Keratinocyte (primary cell): ENCODE measurements around the gene CORO2B. TPM values are rescaled to one million over a fixed set of nuclear protein-coding genes. Genes with fewer than 3 reads are reported as not detected.

ENCODE experiments used
- DNase-seq: peaks from one replicate; pipeline ENCODE4 v3.0.0-alpha.2; 2011; ENCODE audit warnings: low read depth, missing footprints, low spot score
- FAIRE-seq: peaks from 2 replicates; lab custom pipeline; 2011; peaks lifted over from hg19 to GRCh38; lab: Jason Lieb, UNC
- H2AFZ ChIP-seq: 2 replicates; pipeline ENCODE4 v1.6.0; 2012; ENCODE audit warnings: low read length, control low read depth, inconsistent platforms; ENCODE audit not compliant: control insufficient read depth
- H3K27ac ChIP-seq: 2 replicates; pipeline ENCODE4 v1.5.1; 2011; ENCODE audit warnings: low read length; ENCODE audit not compliant: control insufficient read depth, insufficient read depth
- H3K27me3 ChIP-seq: 3 replicates; pipeline ENCODE4 v1.6.0; 2011; ENCODE audit warnings: low read length; ENCODE audit not compliant: control insufficient read depth, insufficient read depth; ENCODE audit errors: extremely low read depth
- H3K36me3 ChIP-seq, 2 experiments: 2 replicates in 1 of 2; 3 replicates in 1 of 2; pipeline ENCODE4 v1.5.1; 2011; ENCODE audit warnings: low read length in 2 of 2, mild to moderate bottlenecking in 1 of 2; ENCODE audit not compliant: control insufficient read depth in 2 of 2, insufficient read depth in 2 of 2; ENCODE audit errors: extremely low read depth in 1 of 2
- H3K4me1 ChIP-seq: 3 replicates; pipeline ENCODE4 v1.5.1; 2011; ENCODE audit warnings: low read length; ENCODE audit not compliant: control insufficient read depth, insufficient read depth; ENCODE audit errors: extremely low read depth
- H3K4me2 ChIP-seq: 3 replicates; pipeline ENCODE4 v1.6.0; 2011; ENCODE audit warnings: low read depth, low read length; ENCODE audit not compliant: control insufficient read depth, insufficient read depth; ENCODE audit errors: extremely low read depth
- H3K4me3 ChIP-seq, 3 experiments: fragments of 200-600 bp in 1 of 3; sonication (generic) in 1 of 3; 2 replicates in 2 of 3; 3 replicates in 1 of 3; pipeline ENCODE4 v1.5.1; 2011 to 2016; ENCODE audit warnings: low read length in 3 of 3, mild to moderate bottlenecking in 3 of 3, control low read depth in 2 of 3, inconsistent platforms in 1 of 3, low read depth in 1 of 3, mixed read lengths in 1 of 3, mixed run types in 1 of 3, moderate library complexity in 1 of 3; ENCODE audit not compliant: control insufficient read depth in 2 of 3, insufficient read depth in 2 of 3; ENCODE audit errors: extremely low read depth in 1 of 3
- H3K79me2 ChIP-seq: 2 replicates; pipeline ENCODE4 v1.6.0; 2012; ENCODE audit warnings: low read length; ENCODE audit not compliant: control insufficient read depth, insufficient read depth
- H3K9ac ChIP-seq: 3 replicates; pipeline ENCODE4 v1.6.0; 2011; ENCODE audit warnings: low read length; ENCODE audit not compliant: control insufficient read depth, insufficient read depth; ENCODE audit errors: extremely low read depth
- H3K9me1 ChIP-seq: 3 replicates; pipeline ENCODE4 v1.6.0; 2011; ENCODE audit warnings: low read length; ENCODE audit not compliant: control insufficient read depth, insufficient read depth; ENCODE audit errors: extremely low read depth
- H3K9me3 ChIP-seq: 2 replicates; pipeline ENCODE4 v1.5.1; 2012; ENCODE audit warnings: low read depth, low read length; ENCODE audit not compliant: control insufficient read depth
- H4K20me1 ChIP-seq: 3 replicates; pipeline ENCODE4 v1.6.0; 2011; ENCODE audit warnings: low read length; ENCODE audit not compliant: control insufficient read depth, insufficient read depth; ENCODE audit errors: extremely low read depth
- EZH2 ChIP-seq: IDR thresholded peaks from one replicate; pipeline ENCODE4 v1.6.1; 2012; ENCODE audit warnings: inconsistent platforms, mild to moderate bottlenecking, low read length, moderate library complexity
- dilution Hi-C: fragments of 300-500 bp; cut with MboI; formaldehyde crosslinking; loops from one replicate; pipeline ENCODE4 v1.7.0; 2020; ENCODE audit warnings: low sequenced_read_pairs; ENCODE audit not compliant: extremely low pct_ligation_motif_present
- polyA plus RNA-seq, 5 experiments: library from polyadenylated mRNA; depleted of rRNA in 3 of 5; stranded (reverse) in 3 of 5; stranded (forward) in 1 of 5; unstranded in 1 of 5; fragments of >200 nt; gene quantifications; 1 replicate in 1 of 5; 2 replicates in 3 of 5; 3 replicates in 1 of 5; pipeline versions ENCODE4 v1.2.1 to v1.2.3, GENCODE V29; 2011 to 2012; ENCODE audit warnings: missing spikeins in 2 of 5, low read depth in 1 of 5, low replicate concordance in 1 of 5
- TF ChIP-seq, protein P1 (sequence below), 3 experiments: IDR thresholded peaks in 1 of 3; conservative IDR thresholded peaks in 1 of 3; optimal IDR thresholded peaks in 1 of 3; 2 replicates in 2 of 3; 3 replicates in 1 of 3; pipeline versions ENCODE3 to v1.5.1; 2011; ENCODE audit warnings: low read length in 3 of 3, mild to moderate bottlenecking in 3 of 3, moderate library complexity in 2 of 3, control low read depth in 1 of 3, inconsistent platforms in 1 of 3; ENCODE audit not compliant: insufficient read depth in 2 of 3; ENCODE audit errors: extremely low read depth in 1 of 3

The CORO2B gene
- polyA plus RNA-seq, 1 donor (not counting 4 experiments of a cell fraction or from before 2014, with no cell fraction given): 0.13 TPM

DNA sequence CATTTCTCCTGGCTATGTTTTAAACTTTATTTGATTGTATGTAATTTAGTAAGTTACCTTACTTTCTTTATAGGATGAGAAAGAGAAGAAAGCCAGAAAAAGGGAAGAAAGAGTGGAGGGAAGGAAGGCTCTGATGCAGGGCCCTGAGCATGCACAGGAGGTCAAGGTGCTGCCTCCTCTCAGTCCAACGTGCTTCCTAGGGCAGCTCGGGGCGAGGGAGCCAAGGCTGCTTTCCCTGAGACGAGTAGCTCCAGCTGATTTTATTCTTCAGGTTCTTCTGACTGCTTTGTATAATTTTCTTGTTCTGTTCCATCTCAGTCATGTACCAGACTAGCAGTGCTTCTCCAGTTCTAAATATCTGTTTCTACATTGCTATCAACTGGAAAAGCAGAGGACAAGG lies 3.4 kb downstream of the CORO2B start:
- Histone ChIP-seq H3K4me3 (no peak overlapping the region), H3K4me2 (no peak overlapping the region), H3K9me3 (no peaks in the 10 kb centered on the region), H3K27ac (no peak overlapping the region), H3K27me3 (peaks cover 24% of the 10 kb centered on the region), H2AFZ (no peak overlapping the region), H3K79me2 (no peaks in the 10 kb centered on the region), H3K9me1 (no peaks in the 10 kb centered on the region), H3K4me1 (peaks cover 21% of the 10 kb centered on the region), H3K9ac (no peak overlapping the region), H4K20me1 (no peaks in the 10 kb centered on the region), H3K36me3 (no peaks in the 10 kb centered on the region)
- DNase-seq (no peak), FAIRE-seq (no peak)
- dilution Hi-C loops: no loop called here
- no peak for TF ChIP-seq EZH2
- TF ChIP-seq, protein P1, sequence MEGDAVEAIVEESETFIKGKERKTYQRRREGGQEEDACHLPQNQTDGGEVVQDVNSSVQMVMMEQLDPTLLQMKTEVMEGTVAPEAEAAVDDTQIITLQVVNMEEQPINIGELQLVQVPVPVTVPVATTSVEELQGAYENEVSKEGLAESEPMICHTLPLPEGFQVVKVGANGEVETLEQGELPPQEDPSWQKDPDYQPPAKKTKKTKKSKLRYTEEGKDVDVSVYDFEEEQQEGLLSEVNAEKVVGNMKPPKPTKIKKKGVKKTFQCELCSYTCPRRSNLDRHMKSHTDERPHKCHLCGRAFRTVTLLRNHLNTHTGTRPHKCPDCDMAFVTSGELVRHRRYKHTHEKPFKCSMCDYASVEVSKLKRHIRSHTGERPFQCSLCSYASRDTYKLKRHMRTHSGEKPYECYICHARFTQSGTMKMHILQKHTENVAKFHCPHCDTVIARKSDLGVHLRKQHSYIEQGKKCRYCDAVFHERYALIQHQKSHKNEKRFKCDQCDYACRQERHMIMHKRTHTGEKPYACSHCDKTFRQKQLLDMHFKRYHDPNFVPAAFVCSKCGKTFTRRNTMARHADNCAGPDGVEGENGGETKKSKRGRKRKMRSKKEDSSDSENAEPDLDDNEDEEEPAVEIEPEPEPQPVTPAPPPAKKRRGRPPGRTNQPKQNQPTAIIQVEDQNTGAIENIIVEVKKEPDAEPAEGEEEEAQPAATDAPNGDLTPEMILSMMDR (optimal IDR thresholded peaks at IDR 0.05 in 1 of 3, IDR thresholded peaks at IDR 0.05 in 1 of 3, conservative IDR thresholded peaks at IDR 0.05 in 1 of 3; ENCODE audit: extremely low read depth in 1 of 3, insufficient read depth in 2 of 3, low read length in 3 of 3): no peak

DNA sequence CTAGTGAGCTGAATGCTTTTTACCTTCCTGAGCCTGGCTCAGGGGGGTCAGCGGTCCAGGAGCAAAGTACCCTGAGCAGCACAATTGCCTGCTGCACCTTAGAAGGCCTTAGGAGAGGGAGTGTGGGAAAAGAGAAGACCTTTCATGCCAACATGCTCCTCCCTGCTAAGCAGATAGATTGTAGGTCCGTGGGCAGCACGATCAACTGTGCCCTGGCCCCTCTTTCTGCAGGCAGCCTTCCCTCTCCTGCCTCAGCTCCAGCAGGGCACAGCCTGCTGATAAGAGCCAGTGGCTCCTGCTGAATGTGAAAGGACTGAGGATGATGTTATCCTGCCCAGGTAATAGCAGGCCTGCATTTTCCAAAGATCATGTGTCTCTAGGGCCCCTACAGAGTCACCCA lies 4.1 kb downstream of the CORO2B start:
- Histone ChIP-seq H4K20me1 (no peaks in the 10 kb centered on the region), H3K4me3 (no peak overlapping the region), H3K79me2 (no peaks in the 10 kb centered on the region), H3K27ac (no peak overlapping the region), H3K9me3 (no peaks in the 10 kb centered on the region), H3K4me2 (no peak overlapping the region), H3K4me1 (peaks cover 19% of the 10 kb centered on the region), H3K9ac (no peak overlapping the region), H3K36me3 (no peaks in the 10 kb centered on the region), H3K27me3 (peaks cover 18% of the 10 kb centered on the region), H3K9me1 (no peaks in the 10 kb centered on the region), H2AFZ (no peak overlapping the region)
- dilution Hi-C loops: no loop called here
- TF ChIP-seq, protein P1 (optimal IDR thresholded peaks at IDR 0.05 in 1 of 3, IDR thresholded peaks at IDR 0.05 in 1 of 3, conservative IDR thresholded peaks at IDR 0.05 in 1 of 3; ENCODE audit: extremely low read depth in 1 of 3, insufficient read depth in 2 of 3, low read length in 3 of 3): no peak
- TF ChIP-seq EZH2: no peak
- no peak for FAIRE-seq
- DNase-seq: no peak
